Testis (tissue), 3 donors: Measurements from ENCODE around the gene FREM1. TPM values are rescaled to one million over a fixed set of nuclear protein-coding genes. Genes with fewer than 3 reads are reported as not detected.

ENCODE experiments used
- DNase-seq: peaks from one replicate; pipeline ENCODE4 v3.0.0-alpha.2; 2019
- H3K27ac ChIP-seq, 2 donors: fragments of 200-600 bp; sonication (generic); one replicate each; pipeline ENCODE4 v1.5.1; 2019
- H3K27me3 ChIP-seq: fragments of 200-600 bp; sonication (generic); one replicate; pipeline ENCODE4 v1.5.1; 2019
- H3K36me3 ChIP-seq: fragments of 200-600 bp; sonication (generic); one replicate; pipeline ENCODE4 v1.5.1; 2017; ENCODE audit warnings: low read depth; ENCODE audit errors: missing control alignments
- H3K4me1 ChIP-seq: fragments of 200-600 bp; sonication (generic); one replicate; pipeline ENCODE4 v1.5.1; 2019
- H3K4me3 ChIP-seq, 2 donors: fragments of 200-600 bp; sonication (generic); one replicate each; pipeline ENCODE4 v1.5.1; 2017 to 2019
- H3K9me3 ChIP-seq: fragments of 200-600 bp; sonication (generic); one replicate; pipeline ENCODE4 v1.5.1; 2017
- CTCF ChIP-seq, 3 experiments: fragments of 450-650 bp in 2 of 3; fragments of 200-600 bp in 1 of 3; sonication (generic) in 1 of 3; IDR thresholded peaks; one replicate each; pipeline ENCODE4 v1.5.1; 2016 to 2019; ENCODE audit warnings: antibody characterized with exemption in 3 of 3, mild to moderate bottlenecking in 2 of 3, moderate library complexity in 1 of 3
- POLR2A ChIP-seq: fragments of 450-650 bp; IDR thresholded peaks from one replicate; pipeline ENCODE4 v1.6.1; 2017; ENCODE audit warnings: antibody characterized with exemption, mild to moderate bottlenecking, moderate library complexity
- WGBS, 2 donors: methylation state at CpG; one replicate each; pipeline ENCODE4 v1.1.5; 2018; 5-methylcytosine and 5-hydroxymethylcytosine counted together
- intact Hi-C: fragments of 100-400 bp; cut with DNase I; formaldehyde crosslinking; loops from one replicate; pipeline ENCODE4 v1.15.1; 2023; ENCODE audit warnings: low total_unique reads
- polyA plus RNA-seq: library from polyadenylated mRNA; stranded (reverse); fragments of 350-450 nt; fragmentation: Illumina TruSeq; extraction: RNeasy Lipid Tissue Mini Kit (QIAGEN cat#74804); gene quantifications from one replicate; pipeline ENCODE4 v1.2.3, GENCODE V29; 2014; ENCODE audit warnings: low read depth, low replicate concordance; ENCODE audit not compliant: insufficient read depth
- total RNA-seq, 2 donors: library from RNA; depleted of rRNA; stranded (reverse); fragments of >200 nt; gene quantifications; one replicate each; pipeline ENCODE4 v1.2.3, GENCODE V29; 2016

The FREM1 gene
- total and polyA plus RNA-seq, 3 donors from 2014 or later: 4.6 to 14.6 (median 5.7) TPM

- intact Hi-C loops: no loop called here
- TF ChIP-seq CTCF (IDR thresholded peaks at IDR 0.05) (no peak), POLR2A (no peak)
- H3K36me3 ChIP-seq: no peaks in the 10 kb centered on the region
Observed at GRCh38 chr9:14811844-14812243, 98.4 kb downstream of the FREM1 start.

GRCh38 chr9:14806941-14807520 lies 103.2 kb downstream of the FREM1 start:
- no peaks in the 10 kb centered on the region for H3K27me3 ChIP-seq
- TF ChIP-seq CTCF (IDR thresholded peaks at IDR 0.05): no peak
- TF ChIP-seq POLR2A: no peak
- no peaks in the 10 kb centered on the region for H3K4me1 ChIP-seq
- no peak overlapping the region for H3K27ac ChIP-seq
- WGBS, 2 donors: 55 to 58% methylated on average over 6 of the region's 6 CpGs
- H3K36me3 ChIP-seq: no peaks in the 10 kb centered on the region
- H3K9me3 ChIP-seq: no peaks in the 10 kb centered on the region
- DNase-seq: no peak
- H3K4me3 ChIP-seq: no peak overlapping the region
- intact Hi-C loops: no loop called here

More at GRCh38 chr9:14811844-14812243, 98.4 kb downstream of the FREM1 start:
- DNase-seq: no peak
- Histone ChIP-seq H3K4me3 (no peak overlapping the region), H3K27me3 (no peaks in the 10 kb centered on the region), H3K4me1 (no peaks in the 10 kb centered on the region), H3K27ac (no peak overlapping the region), H3K9me3 (no peaks in the 10 kb centered on the region)

DNA sequence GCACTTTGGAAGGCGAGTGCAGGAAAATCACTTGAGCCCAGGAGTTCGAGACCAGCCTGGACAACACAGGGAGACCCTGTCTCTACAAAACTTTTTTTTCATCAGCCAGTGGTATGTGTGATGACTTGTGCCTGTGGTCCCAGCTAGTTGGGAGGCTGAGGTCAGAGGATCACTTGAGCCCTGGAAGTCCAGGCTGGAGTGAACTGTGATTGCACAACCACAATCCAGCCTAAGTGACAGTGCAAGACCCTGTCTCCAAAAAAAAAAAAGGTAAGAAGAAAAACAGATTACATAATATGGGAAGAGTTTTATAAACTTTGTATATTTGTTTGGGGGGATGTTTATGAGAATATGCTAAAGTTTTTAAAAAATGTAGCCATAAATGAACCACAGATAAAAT lies 111.2 kb downstream of the FREM1 start:
- Histone ChIP-seq H3K4me3 (no peak overlapping the region), H3K4me1 (no peaks in the 10 kb centered on the region), H3K36me3 (no peaks in the 10 kb centered on the region), H3K9me3 (no peaks in the 10 kb centered on the region), H3K27me3 (no peaks in the 10 kb centered on the region), H3K27ac (no peak overlapping the region)
- TF ChIP-seq POLR2A (no peak), CTCF (IDR thresholded peaks at IDR 0.05) (no peak)
- 95 to 98% methylated on average over 2 of the region's 2 CpGs for WGBS, 2 donors
- intact Hi-C loops: no loop called here
- DNase-seq: no peak

DNA sequence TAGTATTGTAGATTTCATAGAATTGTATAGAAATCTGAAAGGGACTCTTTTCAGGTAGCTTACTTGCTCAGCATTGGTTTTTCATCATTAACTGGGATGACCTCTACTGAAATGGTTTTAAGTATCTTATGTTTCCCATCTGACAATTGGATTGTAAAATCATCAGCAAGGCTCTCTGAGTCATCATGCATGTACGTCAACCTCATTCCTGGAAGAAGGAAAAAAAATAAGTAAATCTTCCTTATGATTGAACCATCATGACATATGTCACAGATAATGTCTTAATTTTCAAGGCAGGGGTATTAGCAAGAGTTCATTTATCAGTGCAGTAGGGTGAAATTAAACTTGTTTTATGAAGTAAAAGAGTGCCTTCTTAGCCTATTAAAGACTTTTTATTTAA lies 112.8 kb downstream of the FREM1 start:
- Histone ChIP-seq H3K27ac (no peak overlapping the region), H3K9me3 (no peaks in the 10 kb centered on the region), H3K27me3 (no peaks in the 10 kb centered on the region), H3K36me3 (no peaks in the 10 kb centered on the region), H3K4me1 (no peaks in the 10 kb centered on the region), H3K4me3 (no peak overlapping the region)
- DNase-seq: no peak
- TF ChIP-seq POLR2A: no peak
- no peak for TF ChIP-seq CTCF (IDR thresholded peaks at IDR 0.05)
- intact Hi-C loops: no loop called here
- WGBS, 2 donors: 87 to 94% methylated on average over 1 of the region's 1 CpG

- Histone ChIP-seq H3K9me3 (no peaks in the 10 kb centered on the region), H3K27ac (no peak overlapping the region), H3K4me1 (no peaks in the 10 kb centered on the region), H3K4me3 (no peak overlapping the region), H3K36me3 (no peaks in the 10 kb centered on the region), H3K27me3 (no peaks in the 10 kb centered on the region)
- TF ChIP-seq POLR2A (no peak), CTCF (IDR thresholded peaks at IDR 0.05) (no peak)
- DNase-seq: no peak
- WGBS, 2 donors: 98 to 100% methylated on average over 2 of the region's 2 CpGs
- intact Hi-C loops: no loop called here
Observed at GRCh38 chr9:14793389-14793788, 116.8 kb downstream of the FREM1 start.
